Thyroid gland (tissue), 4 donors: ENCODE data around the gene DYNC1H1.

Experiments
- POLR2A ChIP-seq, 2 donors: fragments of 450-650 bp; IDR thresholded peaks; one replicate each; pipeline ENCODE4 v1.6.1; 2017; ENCODE audit warnings: antibody characterized with exemption in 2 of 2, mild to moderate bottlenecking in 2 of 2, moderate library complexity in 1 of 2
- TF ChIP-seq, protein P1 (sequence below), 6 experiments: fragments of 200-600 bp in 3 of 6; fragments of 450-650 bp in 3 of 6; sonication (generic) in 3 of 6; IDR thresholded peaks; one replicate each; pipeline ENCODE4 v1.5.1; 2016 to 2019; ENCODE audit warnings: antibody characterized with exemption in 6 of 6, mild to moderate bottlenecking in 2 of 6, inconsistent platforms in 1 of 6, moderate library complexity in 1 of 6

DNA sequence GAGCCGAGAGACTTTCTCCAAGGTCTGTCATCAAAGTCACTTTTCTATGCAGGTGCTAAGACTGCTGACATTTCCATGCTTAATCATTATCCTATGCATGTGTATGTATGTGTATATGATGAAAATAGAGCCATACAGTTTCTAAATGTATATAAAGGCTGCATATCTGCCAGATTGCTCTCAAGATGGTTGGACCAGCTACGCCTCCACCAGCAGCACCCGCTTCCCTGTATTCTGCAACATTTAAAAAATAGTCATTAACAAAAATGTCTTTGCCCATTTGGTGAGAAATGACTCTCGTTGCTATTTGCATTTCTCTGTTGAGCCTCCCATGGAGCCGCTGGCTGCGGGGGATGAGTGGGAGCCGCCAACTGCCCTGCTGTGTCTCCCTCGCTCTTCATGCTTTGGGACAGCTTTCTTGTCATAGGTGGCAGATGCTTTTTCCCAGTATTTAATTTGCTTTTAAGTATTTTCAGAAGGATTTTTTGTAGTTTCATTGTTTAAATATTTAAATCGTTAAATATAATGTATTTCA, 54.7 kb downstream of the DYNC1H1 start:
- TF ChIP-seq, protein P1, sequence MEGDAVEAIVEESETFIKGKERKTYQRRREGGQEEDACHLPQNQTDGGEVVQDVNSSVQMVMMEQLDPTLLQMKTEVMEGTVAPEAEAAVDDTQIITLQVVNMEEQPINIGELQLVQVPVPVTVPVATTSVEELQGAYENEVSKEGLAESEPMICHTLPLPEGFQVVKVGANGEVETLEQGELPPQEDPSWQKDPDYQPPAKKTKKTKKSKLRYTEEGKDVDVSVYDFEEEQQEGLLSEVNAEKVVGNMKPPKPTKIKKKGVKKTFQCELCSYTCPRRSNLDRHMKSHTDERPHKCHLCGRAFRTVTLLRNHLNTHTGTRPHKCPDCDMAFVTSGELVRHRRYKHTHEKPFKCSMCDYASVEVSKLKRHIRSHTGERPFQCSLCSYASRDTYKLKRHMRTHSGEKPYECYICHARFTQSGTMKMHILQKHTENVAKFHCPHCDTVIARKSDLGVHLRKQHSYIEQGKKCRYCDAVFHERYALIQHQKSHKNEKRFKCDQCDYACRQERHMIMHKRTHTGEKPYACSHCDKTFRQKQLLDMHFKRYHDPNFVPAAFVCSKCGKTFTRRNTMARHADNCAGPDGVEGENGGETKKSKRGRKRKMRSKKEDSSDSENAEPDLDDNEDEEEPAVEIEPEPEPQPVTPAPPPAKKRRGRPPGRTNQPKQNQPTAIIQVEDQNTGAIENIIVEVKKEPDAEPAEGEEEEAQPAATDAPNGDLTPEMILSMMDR (IDR thresholded peaks at IDR 0.05): no peak
- TF ChIP-seq POLR2A (IDR thresholded peaks at IDR 0.05): no peak
